K562 (cell line): Measurements from ENCODE around the gene SNRNP70. TPM values are rescaled to one million over a fixed set of nuclear protein-coding genes. Genes with fewer than 3 reads are reported as not detected.

Experiments
- ATF4 ChIP-seq: fragments of 450-650 bp; formaldehyde crosslinking; IDR thresholded peaks from 2 replicates; pipeline ENCODE4 v1.4.0; 2022; ENCODE audit warnings: mild to moderate bottlenecking, moderate library complexity
- ATF6 ChIP-seq: sonication (generic); formaldehyde crosslinking; IDR thresholded peaks from 2 replicates; pipeline ENCODE4 v1.4.0; 2020; ENCODE audit warnings: mild to moderate bottlenecking, missing genetic modification reagents
- BCLAF1 ChIP-seq, 2 experiments: fragments of 450-650 bp in 1 of 2; IDR thresholded peaks; 2 replicates each; pipeline ENCODE4 v1.6.1; 2011 to 2017; ENCODE audit warnings: low read depth in 2 of 2, antibody characterized with exemption in 1 of 2, borderline replicate concordance in 1 of 2, low read length in 1 of 2, mild to moderate bottlenecking in 1 of 2, mixed read lengths in 1 of 2; ENCODE audit not compliant: control insufficient read depth in 1 of 2
- EP400 ChIP-seq: fragments of 450-650 bp; IDR thresholded peaks from 2 replicates; pipeline ENCODE4 v1.6.1; 2017; ENCODE audit warnings: antibody characterized with exemption, mild to moderate bottlenecking, moderate library complexity
- FIP1L1 ChIP-seq: fragments of 200-400 bp; formaldehyde crosslinking; IDR thresholded peaks from 2 replicates; pipeline ENCODE4 v1.6.1; 2018; ENCODE audit warnings: mild to moderate bottlenecking, low read depth, low read length; ENCODE audit not compliant: poor library complexity, severe bottlenecking
- HCFC1 ChIP-seq: IDR thresholded peaks from 2 replicates; pipeline ENCODE4 v1.6.1; 2012; ENCODE audit warnings: low read depth, low read length, improper control_type of control experiment
- KDM4B ChIP-seq, 2 experiments: fragments of 450-650 bp in 1 of 2; sonication (generic) in 1 of 2; IDR thresholded peaks; 2 replicates each; pipeline ENCODE4 v1.6.1; 2016 to 2017; ENCODE audit warnings: borderline replicate concordance in 2 of 2, antibody characterized with exemption in 1 of 2, low read depth in 1 of 2, mild to moderate bottlenecking in 1 of 2
- KDM5B ChIP-seq: fragments of 200-600 bp; sonication (generic); IDR thresholded peaks from 2 replicates; pipeline ENCODE4 v1.6.1; 2012; ENCODE audit warnings: low read depth, mild to moderate bottlenecking, moderate library complexity, low read length, control low read depth, inconsistent platforms; ENCODE audit not compliant: insufficient replicate concordance
- MYC ChIP-seq, 2 experiments: fragments of 250-450 bp in 1 of 2; sonication (Bioruptor Pico) in 1 of 2; IDR thresholded peaks; 2 replicates each; pipeline versions ENCODE4 v1.5.1 to v1.6.1; 2012 to 2021; ENCODE audit warnings: low read depth in 2 of 2, borderline replicate concordance in 1 of 2, improper control_type of control experiment in 1 of 2, low read length in 1 of 2, mild to moderate bottlenecking in 1 of 2, moderate library complexity in 1 of 2
- NUFIP1 ChIP-seq: fragments of 450-650 bp; IDR thresholded peaks from 2 replicates; pipeline ENCODE4 v1.6.1; 2018; ENCODE audit not compliant: partially characterized antibody
- PKNOX1 ChIP-seq: fragments of 450-650 bp; IDR thresholded peaks from 2 replicates; pipeline ENCODE4 v1.6.1; 2016
- POLR2AphosphoS2 ChIP-seq: IDR thresholded peaks from 2 replicates; pipeline ENCODE4 v1.6.1; 2012; ENCODE audit warnings: low read length, improper control_type of control experiment
- SETDB1 ChIP-seq: IDR thresholded peaks from one replicate; pipeline ENCODE4 v1.6.1; 2012; ENCODE audit warnings: low read length, control low read depth, inconsistent platforms
- TRIM24 ChIP-seq, 2 experiments: fragments of 450-650 bp; IDR thresholded peaks; 2 replicates each; pipeline ENCODE4 v1.6.1; 2016
- VEZF1 ChIP-seq: fragments of 200-800 bp; sonication (Bioruptor generic); IDR thresholded peaks from 2 replicates; pipeline ENCODE4 v1.6.1; 2017; ENCODE audit warnings: missing genetic modification characterization, missing compliant biosample characterization
- ZFX ChIP-seq: sonication (generic); formaldehyde crosslinking; IDR thresholded peaks from 2 replicates; pipeline ENCODE4 v1.8.0; 2022; ENCODE audit warnings: mild to moderate bottlenecking, missing genetic modification reagents, moderate library complexity
- ZNF232 ChIP-seq: sonication (generic); formaldehyde crosslinking; IDR thresholded peaks from 2 replicates; pipeline ENCODE4 v1.8.0; 2022; ENCODE audit warnings: mild to moderate bottlenecking, missing genetic modification reagents
- polyA plus RNA-seq, 8 experiments: library from polyadenylated mRNA; depleted of rRNA in 4 of 8; stranded (reverse) in 5 of 8; unstranded in 3 of 8; fragments of >200 nt; fragmentation: Nextera tagmentation in 2 of 8; fragmentation: Illumina TruSeq in 1 of 8; extraction: Ambion mirVana in 2 of 8; extraction: Trizol in 1 of 8; gene quantifications; 2 replicates each; pipeline versions ENCODE4 v1.2.1 to v1.2.3, GENCODE V29; 2011 to 2014; ENCODE audit warnings: inconsistent platforms in 1 of 8, missing spikeins in 1 of 8
- total RNA-seq, 7 experiments: library from RNA; depleted of rRNA in 6 of 7; stranded (reverse); fragments of >200 nt in 6 of 7; fragmentation: Illumina TruSeq in 2 of 7; extraction: Trizol in 2 of 7; gene quantifications; 2 replicates each; pipeline versions ENCODE4 v1.2.1 to v1.2.3, GENCODE V29; 2011 to 2021; ENCODE audit warnings: low replicate concordance in 1 of 7

SNRNP70 gene
- total and polyA plus RNA-seq, 9 of the 15 experiments (the other 6 are each of a cell fraction or from before 2014, with no cell fraction given) = 2.8 to 496 (median 136) TPM

- TF ChIP-seq BCLAF1 (IDR thresholded peaks at IDR 0.05; ENCODE audit: borderline replicate concordance in 1 of 2, control insufficient read depth in 1 of 2, low read depth in 2 of 2, low read length in 1 of 2) (peak in 1 of 2 experiments; percentile 93; a peak in 2 of 4 replicates), ATF6 (CRISPR knock-in tag) (no peak), ZNF232 (no peak), EP400 (peak; percentile 71), KDM5B (peak; percentile 62), HCFC1 (peak; percentile 12; the same call in 1 of the 2 replicates), SETDB1 (no peak), ATF4 (CRISPR knock-in tag) (0 out of 2 replicates have a peak, but pooled peaks have one; percentile 37), KDM4B (IDR thresholded peaks at IDR 0.05; ENCODE audit: borderline replicate concordance in 2 of 2, low read depth in 1 of 2) (0 out of 4 replicates have a peak, but pooled peaks of 1 of the 2 experiments have one; percentile 6), ZFX (CRISPR knock-in tag) (peak; percentile 71), TRIM24 (IDR thresholded peaks at IDR 0.05) (peak in 1 of 2 experiments; percentile 26; a peak in 1 of 4 replicates), PKNOX1 (peak; percentile 74), VEZF1 (peak; percentile 81), MYC (IDR thresholded peaks at IDR 0.05; ENCODE audit: low read depth, low read length) (peak; percentile 66), MYC (CRISPR knock-in tag; IDR thresholded peaks at IDR 0.05; ENCODE audit: borderline replicate concordance, low read depth) (no peak), POLR2AphosphoS2 (peak; percentile 81), NUFIP1 (peak; percentile 77), FIP1L1 (peak; percentile 91)
These were observed 65.1 kb downstream of the SNRNP70 start (continued) for GRCh38 chr19:49150106-49150943.
